ENCODE results near the gene TMEM238L.

TMEM238L gene

GRCh38 chr17:10787306-10788045, 16.4 kb downstream of the TMEM238L start:
- TF ChIP-seq CTCF (IDR thresholded peaks at IDR 0.05; ENCODE audit: low read depth, low read length) = no peak
- no peak overlapping the region for H3K4me3 ChIP-seq (ENCODE audit: low read depth, low read length)

DNA sequence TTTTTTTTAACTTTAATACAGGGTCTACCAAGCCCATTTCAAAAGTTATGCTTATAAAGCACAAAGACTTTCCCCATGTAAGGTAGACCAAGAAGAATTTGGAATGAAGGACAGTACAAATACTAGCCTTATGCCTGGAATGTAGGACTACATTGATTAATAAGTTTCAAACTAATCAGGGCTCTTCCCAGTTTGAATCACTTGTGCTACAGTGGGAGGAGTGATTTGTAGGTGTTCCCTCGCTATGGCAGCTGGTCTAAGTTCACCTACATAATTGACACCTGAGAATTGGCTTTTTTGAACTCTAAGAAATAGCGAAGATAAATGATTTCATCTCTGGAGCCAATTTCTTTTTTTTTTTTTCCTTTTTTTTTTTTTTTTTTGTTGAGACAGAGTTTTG, 18.6 kb downstream of the TMEM238L start:
- TF ChIP-seq CTCF (IDR thresholded peaks at IDR 0.05; ENCODE audit: low read depth, low read length) = no peak
- H3K4me3 ChIP-seq (ENCODE audit: low read depth, low read length) = no peak overlapping the region

DNA sequence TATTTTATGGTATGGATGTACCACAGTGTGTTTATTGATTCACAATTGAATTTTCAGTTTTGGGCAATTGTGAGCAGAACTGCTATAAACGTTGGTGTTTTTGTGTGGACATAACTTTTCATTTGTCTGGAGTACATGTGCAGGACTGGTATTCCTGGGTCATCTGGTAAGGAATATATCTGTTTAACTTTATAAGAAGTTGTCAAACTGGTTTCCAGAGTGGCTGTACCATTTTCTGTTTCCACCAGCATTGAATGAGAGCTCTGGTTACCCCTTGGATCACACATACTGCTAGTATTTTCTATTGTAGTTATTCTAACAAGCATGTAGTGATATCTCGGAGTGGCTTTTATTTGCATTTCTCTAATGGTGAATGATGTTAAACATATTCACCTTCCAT, 24.3 kb downstream of the TMEM238L start:
- no peak for TF ChIP-seq CTCF (IDR thresholded peaks at IDR 0.05; ENCODE audit: low read depth, low read length)

GRCh38 chr17:10777890-10778289, 26.0 kb downstream of the TMEM238L start:
- TF ChIP-seq CTCF (IDR thresholded peaks at IDR 0.05; ENCODE audit: low read depth, low read length) = no peak
- H3K4me3 ChIP-seq (ENCODE audit: low read depth, low read length) = no peak overlapping the region

More for the DNA sequence above, 24.3 kb downstream of the TMEM238L start:
- no peak overlapping the region for H3K4me3 ChIP-seq (ENCODE audit: low read depth, low read length)

DNA sequence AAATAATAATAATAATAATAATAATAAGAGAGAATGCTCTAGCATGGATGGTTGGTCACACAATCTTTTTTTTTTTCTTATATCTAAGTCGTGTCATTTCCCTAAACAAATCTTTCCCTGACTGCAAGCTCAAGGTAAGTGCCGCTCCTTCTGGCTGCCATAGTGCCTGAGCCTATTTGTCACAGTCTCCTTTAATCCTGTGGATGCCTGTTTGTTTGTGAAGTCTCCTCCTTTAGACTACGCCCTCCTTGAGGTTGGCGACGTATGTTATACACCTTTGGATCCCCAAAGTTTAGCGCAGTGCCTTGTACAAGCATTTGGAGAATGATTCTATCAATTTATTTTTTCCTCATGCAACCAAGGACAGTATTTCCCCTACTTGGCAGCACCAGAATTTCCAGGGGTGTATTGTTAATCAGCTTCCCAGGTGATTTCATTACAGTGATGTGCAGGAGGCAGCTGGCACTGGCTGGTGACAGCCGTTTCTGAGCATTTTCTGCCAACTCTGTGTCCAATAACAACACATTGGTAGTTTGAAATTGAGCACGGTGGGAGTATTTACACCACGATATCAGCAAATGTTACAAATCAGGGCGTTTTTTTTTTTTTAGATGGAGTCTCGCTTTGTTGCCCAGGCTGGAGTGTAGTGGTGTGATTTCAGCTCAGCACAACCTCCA, 26.6 kb downstream of the TMEM238L start:
- H3K4me3 ChIP-seq (ENCODE audit: low read depth, low read length) = no peak overlapping the region
- no peak for TF ChIP-seq CTCF (IDR thresholded peaks at IDR 0.05; ENCODE audit: low read depth, low read length)

DNA sequence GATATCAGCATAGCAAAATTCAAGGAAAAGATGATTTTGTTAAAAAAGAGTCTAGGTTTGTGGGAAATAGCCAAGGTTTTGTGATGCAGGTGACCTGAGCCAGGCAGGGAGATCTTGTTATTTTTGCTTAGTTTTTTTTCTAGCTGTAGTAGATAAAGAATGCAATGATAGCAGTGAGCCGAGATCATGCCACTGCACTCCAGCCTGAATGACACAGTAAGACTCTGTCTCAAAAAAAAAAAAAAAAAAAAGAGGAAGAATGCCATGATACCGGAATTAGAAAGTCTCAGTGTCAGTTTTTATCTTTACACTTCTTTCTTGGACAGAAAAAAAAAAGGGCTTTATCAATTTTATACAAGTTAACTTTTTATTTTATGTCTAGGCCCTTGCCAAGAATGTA, 27.5 kb downstream of the TMEM238L start:
- H3K4me3 ChIP-seq (ENCODE audit: low read depth, low read length) = no peak overlapping the region
- no peak for TF ChIP-seq CTCF (IDR thresholded peaks at IDR 0.05; ENCODE audit: low read depth, low read length)

DNA sequence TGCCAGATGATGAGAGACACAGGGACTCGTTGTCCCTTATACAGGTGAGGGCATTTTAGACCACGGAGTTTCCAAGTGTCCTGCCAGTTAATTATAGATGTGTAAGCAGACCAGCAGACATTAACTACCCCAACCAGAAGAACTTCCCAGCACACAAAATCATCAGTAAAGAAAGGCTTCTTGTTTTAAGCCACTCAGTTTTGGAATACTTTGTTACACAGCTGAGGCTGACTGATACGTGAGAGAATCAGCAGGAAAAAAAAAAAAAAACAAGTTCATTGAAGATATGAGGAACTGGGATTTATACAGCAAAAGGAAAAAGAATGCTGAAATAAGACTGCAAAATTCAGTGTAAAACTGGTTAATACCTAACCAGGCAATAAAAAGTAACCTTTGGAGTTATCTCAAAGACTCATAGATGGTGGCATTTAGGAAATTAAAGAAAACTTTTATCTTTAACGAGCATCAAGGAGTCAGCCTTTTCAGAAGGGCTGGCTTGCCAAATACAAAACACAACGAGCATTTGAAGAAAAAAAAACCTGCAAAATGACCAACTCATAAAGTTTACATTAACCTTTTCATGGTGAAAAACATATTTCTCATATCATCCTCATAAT, 28.1 kb downstream of the TMEM238L start:
- TF ChIP-seq CTCF (IDR thresholded peaks at IDR 0.05; ENCODE audit: low read depth, low read length) = no peak
- no peak overlapping the region for H3K4me3 ChIP-seq (ENCODE audit: low read depth, low read length)

Data from WI38 (cell line).